Astrocyte (in vitro differentiated cells and primary cell): ENCODE results near the gene SRL. TPM values are rescaled to one million over a fixed set of nuclear protein-coding genes. Genes with fewer than 3 reads are reported as not detected.

Experiments used
- DNase-seq: peaks from one replicate; pipeline ENCODE4 v3.0.0-alpha.2; 2010; ENCODE audit warnings: low read depth
- FAIRE-seq: peaks from 2 replicates; lab custom pipeline; 2011; peaks lifted over from hg19 to GRCh38; lab: Jason Lieb, UNC
- H2AFZ ChIP-seq: 2 replicates; pipeline ENCODE4 v1.6.0; 2012; ENCODE audit warnings: low read depth, low read length, inconsistent platforms
- H3K27ac ChIP-seq: 2 replicates; pipeline ENCODE4 v1.5.1; 2011; ENCODE audit warnings: low read depth, low read length, inconsistent platforms
- H3K27me3 ChIP-seq: 2 replicates; pipeline ENCODE4 v1.6.0; 2011; ENCODE audit warnings: low read length, inconsistent platforms; ENCODE audit not compliant: insufficient read depth
- H3K36me3 ChIP-seq: 2 replicates; pipeline ENCODE4 v1.5.1; 2011; ENCODE audit warnings: low read length, inconsistent platforms; ENCODE audit not compliant: insufficient read depth
- H3K4me1 ChIP-seq: 2 replicates; pipeline ENCODE4 v1.5.1; 2011; ENCODE audit warnings: low read length, inconsistent platforms; ENCODE audit not compliant: insufficient read depth
- H3K4me2 ChIP-seq: 2 replicates; pipeline ENCODE4 v1.6.0; 2012; ENCODE audit warnings: low read length, inconsistent platforms
- H3K4me3 ChIP-seq: 2 replicates; pipeline ENCODE4 v1.5.1; 2011; ENCODE audit warnings: low read depth, mild to moderate bottlenecking, low read length, inconsistent platforms; ENCODE audit not compliant: insufficient read depth
- H3K79me2 ChIP-seq: 2 replicates; pipeline ENCODE4 v1.6.0; 2012; ENCODE audit warnings: mild to moderate bottlenecking, low read length, inconsistent platforms; ENCODE audit not compliant: insufficient read depth
- H3K9ac ChIP-seq: 2 replicates; pipeline ENCODE4 v1.6.0; 2012; ENCODE audit warnings: mild to moderate bottlenecking, low read length, inconsistent platforms
- H3K9me3 ChIP-seq: 2 replicates; pipeline ENCODE4 v1.5.1; 2012; ENCODE audit warnings: low read depth, mild to moderate bottlenecking, low read length, inconsistent platforms; ENCODE audit not compliant: insufficient read depth
- H4K20me1 ChIP-seq: 2 replicates; pipeline ENCODE4 v1.6.0; 2012; ENCODE audit warnings: low read length, inconsistent platforms; ENCODE audit not compliant: insufficient read depth
- H3K27ac Mint-ChIP-seq: one replicate; pipeline ENCODE4 v1.8.0; 2021; ENCODE audit warnings: mild to moderate bottlenecking, mixed read lengths; ENCODE audit not compliant: unreplicated experiment
- H3K27me3 Mint-ChIP-seq: one replicate; pipeline ENCODE4 v1.8.0; 2021; ENCODE audit warnings: low read depth, mixed read lengths; ENCODE audit not compliant: unreplicated experiment
- H3K36me3 Mint-ChIP-seq: one replicate; pipeline ENCODE4 v1.8.0; 2021; ENCODE audit warnings: low read depth, mixed read lengths; ENCODE audit not compliant: unreplicated experiment
- H3K4me1 Mint-ChIP-seq: one replicate; pipeline ENCODE4 v1.8.0; 2021; ENCODE audit warnings: low read depth, mixed read lengths; ENCODE audit not compliant: unreplicated experiment
- H3K4me3 Mint-ChIP-seq: one replicate; pipeline ENCODE4 v1.8.0; 2021; ENCODE audit warnings: mild to moderate bottlenecking, moderate library complexity, mixed read lengths; ENCODE audit not compliant: unreplicated experiment
- H3K9me3 Mint-ChIP-seq: one replicate; pipeline ENCODE4 v1.8.0; 2021; ENCODE audit warnings: mild to moderate bottlenecking, mixed read lengths; ENCODE audit not compliant: unreplicated experiment
- EZH2 ChIP-seq: IDR thresholded peaks from 2 replicates; pipeline ENCODE4 v1.6.1; 2012; ENCODE audit warnings: mild to moderate bottlenecking, low read length, inconsistent platforms; ENCODE audit not compliant: insufficient read depth
- total RNA-seq: library from RNA; stranded (reverse); gene quantifications from 2 replicates; pipeline ENCODE4 v1.2.1, GENCODE V29; 2021
- TF ChIP-seq, protein P1 (sequence below): IDR thresholded peaks from 2 replicates; pipeline ENCODE4 v1.5.1; 2011; ENCODE audit warnings: low read depth, mild to moderate bottlenecking, inconsistent platforms, low read length, moderate library complexity; ENCODE audit not compliant: insufficient read depth

Gene SRL
- total RNA-seq, 1 donor from 2014 or later = not detected

DNA sequence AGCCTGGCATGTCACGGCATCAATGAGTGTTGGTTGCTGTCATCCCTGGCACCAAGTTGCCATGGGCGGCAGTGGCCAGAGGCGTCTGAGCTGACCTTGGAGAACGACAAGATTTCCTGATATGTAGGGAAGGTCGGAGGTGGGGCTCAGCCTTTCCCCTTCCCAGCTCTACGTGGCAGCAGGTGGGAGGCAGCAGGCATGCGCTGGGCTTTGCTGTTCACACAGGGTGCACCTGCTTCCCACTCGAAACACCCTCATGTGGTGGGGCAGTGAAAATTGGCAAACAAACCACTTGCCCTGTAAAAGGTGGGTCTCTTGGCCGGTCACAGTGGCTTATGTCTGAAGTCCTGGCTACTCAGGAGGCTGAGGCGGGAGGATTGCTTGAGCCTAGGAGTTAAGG lies 43.3 kb upstream of the SRL start:
- H3K27me3 ChIP-seq = no peaks in the 10 kb centered on the region
- no peak overlapping the region for H3K27ac Mint-ChIP-seq
- DNase-seq (no peak), FAIRE-seq (no peak)
- no peak overlapping the region for H3K4me3 Mint-ChIP-seq
- peaks cover 12% of the 10 kb centered on the region for H3K4me1 Mint-ChIP-seq
- no peaks in the 10 kb centered on the region for H3K79me2 ChIP-seq
- no peak overlapping the region for H3K9ac ChIP-seq
- H3K27ac ChIP-seq = no peak overlapping the region
- peaks cover 3% of the 10 kb centered on the region for H3K27me3 Mint-ChIP-seq
- H3K36me3 ChIP-seq = no peaks in the 10 kb centered on the region
- peaks cover 7% of the 10 kb centered on the region for H3K9me3 Mint-ChIP-seq
- H4K20me1 ChIP-seq = no peaks in the 10 kb centered on the region
- H3K4me2 ChIP-seq = no peak overlapping the region
- H3K9me3 ChIP-seq = peaks cover 5% of the 10 kb centered on the region
- H3K36me3 Mint-ChIP-seq = peaks cover 8% of the 10 kb centered on the region
- H3K4me3 ChIP-seq = no peak overlapping the region
- no peak for TF ChIP-seq EZH2
- TF ChIP-seq, protein P1, sequence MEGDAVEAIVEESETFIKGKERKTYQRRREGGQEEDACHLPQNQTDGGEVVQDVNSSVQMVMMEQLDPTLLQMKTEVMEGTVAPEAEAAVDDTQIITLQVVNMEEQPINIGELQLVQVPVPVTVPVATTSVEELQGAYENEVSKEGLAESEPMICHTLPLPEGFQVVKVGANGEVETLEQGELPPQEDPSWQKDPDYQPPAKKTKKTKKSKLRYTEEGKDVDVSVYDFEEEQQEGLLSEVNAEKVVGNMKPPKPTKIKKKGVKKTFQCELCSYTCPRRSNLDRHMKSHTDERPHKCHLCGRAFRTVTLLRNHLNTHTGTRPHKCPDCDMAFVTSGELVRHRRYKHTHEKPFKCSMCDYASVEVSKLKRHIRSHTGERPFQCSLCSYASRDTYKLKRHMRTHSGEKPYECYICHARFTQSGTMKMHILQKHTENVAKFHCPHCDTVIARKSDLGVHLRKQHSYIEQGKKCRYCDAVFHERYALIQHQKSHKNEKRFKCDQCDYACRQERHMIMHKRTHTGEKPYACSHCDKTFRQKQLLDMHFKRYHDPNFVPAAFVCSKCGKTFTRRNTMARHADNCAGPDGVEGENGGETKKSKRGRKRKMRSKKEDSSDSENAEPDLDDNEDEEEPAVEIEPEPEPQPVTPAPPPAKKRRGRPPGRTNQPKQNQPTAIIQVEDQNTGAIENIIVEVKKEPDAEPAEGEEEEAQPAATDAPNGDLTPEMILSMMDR = no peak
- peaks cover 14% of the 10 kb centered on the region for H3K4me1 ChIP-seq
- H2AFZ ChIP-seq = no peak overlapping the region

DNA sequence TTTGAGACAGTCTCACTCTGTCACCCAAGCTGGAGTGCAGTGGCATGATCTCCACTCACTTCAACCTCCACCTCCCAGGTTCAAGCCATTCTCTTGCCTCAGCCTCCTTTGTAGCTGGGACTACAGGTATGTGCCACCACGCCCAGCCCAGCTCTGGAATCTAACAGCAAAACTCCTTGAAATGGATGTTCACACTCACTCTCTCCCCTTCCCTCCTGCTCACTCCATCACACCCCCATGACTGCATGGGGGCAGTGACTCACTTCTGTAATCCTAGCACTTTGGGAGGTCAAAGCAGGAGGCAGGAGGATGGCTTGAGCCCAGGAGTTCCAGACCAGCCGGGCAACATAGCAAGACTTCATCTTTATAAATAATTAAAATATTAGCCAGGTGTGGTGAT lies 42.1 kb upstream of the SRL start:
- no peak overlapping the region for H2AFZ ChIP-seq
- H4K20me1 ChIP-seq = no peaks in the 10 kb centered on the region
- no peaks in the 10 kb centered on the region for H3K27me3 ChIP-seq
- no peak for FAIRE-seq
- no peak for TF ChIP-seq EZH2
- TF ChIP-seq, protein P1 = no peak
- Mint-ChIP-seq H3K36me3 (peaks cover 8% of the 10 kb centered on the region), H3K27ac (no peak overlapping the region), H3K4me3 (peak overlapping the region; percentile 25), H3K27me3 (peaks cover 3% of the 10 kb centered on the region), H3K9me3 (peaks cover 8% of the 10 kb centered on the region), H3K4me1 (peaks cover 12% of the 10 kb centered on the region)
- H3K4me3 ChIP-seq = no peak overlapping the region
- peaks cover 5% of the 10 kb centered on the region for H3K9me3 ChIP-seq
- H3K36me3 ChIP-seq = no peaks in the 10 kb centered on the region
- H3K9ac ChIP-seq = no peak overlapping the region
- no peaks in the 10 kb centered on the region for H3K79me2 ChIP-seq
- H3K27ac ChIP-seq = no peak overlapping the region
- H3K4me1 ChIP-seq = peaks cover 14% of the 10 kb centered on the region
- peak overlapping the region; percentile 30 for H3K4me2 ChIP-seq
- DNase-seq = peak; percentile 20

GRCh38 chr16:4283441-4283840 lies 41.6 kb upstream of the SRL start:
- Histone ChIP-seq H3K27me3 (no peaks in the 10 kb centered on the region), H3K4me1 (peaks cover 10% of the 10 kb centered on the region), H3K4me3 (no peak overlapping the region), H3K27ac (no peak overlapping the region), H4K20me1 (no peaks in the 10 kb centered on the region), H2AFZ (no peak overlapping the region), H3K4me2 (peak overlapping the region; percentile 30), H3K36me3 (no peaks in the 10 kb centered on the region), H3K9me3 (peaks cover 5% of the 10 kb centered on the region), H3K79me2 (no peaks in the 10 kb centered on the region), H3K9ac (no peak overlapping the region)
- peaks cover 3% of the 10 kb centered on the region for H3K27me3 Mint-ChIP-seq
- peaks cover 8% of the 10 kb centered on the region for H3K4me1 Mint-ChIP-seq
- H3K27ac Mint-ChIP-seq = no peak overlapping the region
- peaks cover 8% of the 10 kb centered on the region for H3K36me3 Mint-ChIP-seq
- DNase-seq (no peak), FAIRE-seq (no peak)
- peaks cover 8% of the 10 kb centered on the region for H3K9me3 Mint-ChIP-seq
- TF ChIP-seq EZH2 = no peak
- TF ChIP-seq, protein P1 = no peak
- H3K4me3 Mint-ChIP-seq = peak overlapping the region; percentile 45
